Measurements from ENCODE around the gene MLLT3.

GRCh38 chr9:20506099-20506900, 116.0 kb downstream of the MLLT3 start:
- TF ChIP-seq CTCF (IDR thresholded peaks at IDR 0.05; ENCODE audit: poor library complexity) (no peak), EZH2 (IDR thresholded peaks at IDR 0.05; ENCODE audit: borderline replicate concordance) (no peak)
